Activated CD4-positive, alpha-beta memory T cell treated with anti-CD3 and anti-CD28 coated beads, Interleukin-2, amount 10 ng/mL, durations not matched to agents 7 days and 5 days (primary cell): Measurements from ENCODE around the gene WDR1. TPM values are rescaled to one million over a fixed set of nuclear protein-coding genes. Genes with fewer than 3 reads are reported as not detected.

Source experiments
- CTCF ChIA-PET: fragments of 350-600 bp; sonication (Branson Sonifier 250); formaldehyde crosslinking; loops from one replicate; lab custom pipeline; 2021; ENCODE audit warnings: antibody characterized with exemption, inconsistent platforms; lab: Charles Lee
- POLR2A ChIA-PET: fragments of 350-600 bp; sonication (Branson Sonifier 250); formaldehyde crosslinking; loops from one replicate; lab custom pipeline; 2021; ENCODE audit warnings: antibody characterized with exemption; lab: Charles Lee
- DNase-seq: peaks from one replicate; pipeline ENCODE4 v3.0.0-alpha.2; 2020
- H3K27ac Mint-ChIP-seq: one replicate; pipeline ENCODE4 v1.8.0; 2021; ENCODE audit warnings: mild to moderate bottlenecking, mixed read lengths
- H3K27me3 Mint-ChIP-seq: one replicate; pipeline ENCODE4 v1.8.0; 2021; ENCODE audit warnings: mixed read lengths
- H3K36me3 Mint-ChIP-seq: one replicate; pipeline ENCODE4 v1.8.0; 2021; ENCODE audit warnings: low read depth, mixed read lengths
- H3K4me1 Mint-ChIP-seq: one replicate; pipeline ENCODE4 v1.8.0; 2021; ENCODE audit warnings: mixed read lengths
- H3K4me3 Mint-ChIP-seq: one replicate; pipeline ENCODE4 v1.8.0; 2021; ENCODE audit warnings: mild to moderate bottlenecking, mixed read lengths
- H3K9me3 Mint-ChIP-seq: one replicate; pipeline ENCODE4 v1.8.0; 2021; ENCODE audit warnings: mixed read lengths
- total RNA-seq, 2 experiments: library from RNA; stranded (reverse); gene quantifications; one replicate each; pipeline ENCODE4 v1.2.3, GENCODE V29; 2021

The WDR1 gene
- total RNA-seq, 2 experiments from 2014 or later, result 463 to 465 TPM

DNA sequence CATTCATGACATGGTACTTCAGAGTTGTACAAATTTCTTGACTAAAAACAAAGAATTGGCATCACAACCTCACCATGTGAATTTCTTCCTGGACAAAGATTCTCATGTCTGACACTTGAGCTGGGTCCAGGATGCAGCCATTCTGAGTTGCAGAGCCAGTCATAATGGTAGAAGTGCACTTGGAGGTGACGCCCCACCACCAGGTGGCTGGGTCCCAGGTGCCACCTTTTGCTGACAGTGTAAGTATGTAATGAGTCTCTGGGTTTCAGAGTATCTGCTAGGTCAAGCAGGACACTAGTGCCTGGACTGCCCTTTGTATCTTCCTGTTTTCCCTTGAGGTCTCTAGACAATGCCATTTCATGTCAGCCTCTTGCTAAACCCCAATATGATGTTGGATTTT, 36.6 kb upstream of the WDR1 start:
- ChIA-PET POLR2A (interaction anchor here (2.3 kb wide), 1 partner anchor 36 kb away, joined by 7 read pairs; the partner anchor contains the start of gene WDR1), CTCF (no interaction called here)
- peaks cover 3% of the 10 kb centered on the region for H3K4me1 Mint-ChIP-seq
- H3K36me3 Mint-ChIP-seq, result no peaks in the 10 kb centered on the region
- no peaks in the 10 kb centered on the region for H3K9me3 Mint-ChIP-seq
- DNase-seq, result no peak
- no peak overlapping the region for H3K4me3 Mint-ChIP-seq
- no peak overlapping the region for H3K27ac Mint-ChIP-seq
- peaks cover 2% of the 10 kb centered on the region for H3K27me3 Mint-ChIP-seq

DNA sequence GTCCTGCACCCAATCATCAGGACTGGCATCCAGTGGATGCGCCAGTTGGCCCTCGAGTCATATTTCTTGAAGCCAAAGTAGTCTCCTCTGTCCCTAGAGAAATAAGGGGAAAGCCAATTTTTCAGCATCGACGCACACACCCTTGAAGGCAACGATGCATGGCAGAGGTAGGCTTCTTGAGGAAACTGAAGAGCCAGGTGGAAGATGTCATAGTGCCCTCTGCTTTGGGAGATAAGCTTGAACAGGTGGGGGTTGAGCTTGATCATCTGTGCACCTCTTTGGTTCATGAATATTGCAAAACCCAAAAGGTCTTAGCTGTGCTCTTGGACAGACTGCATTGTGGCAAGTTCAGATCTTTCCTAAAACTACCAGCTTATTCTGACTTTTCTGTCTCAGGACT, 34.6 kb upstream of the WDR1 start:
- Mint-ChIP-seq H3K4me1 (no peaks in the 10 kb centered on the region), H3K27ac (no peak overlapping the region), H3K27me3 (no peaks in the 10 kb centered on the region), H3K36me3 (no peaks in the 10 kb centered on the region), H3K4me3 (no peak overlapping the region), H3K9me3 (no peaks in the 10 kb centered on the region)
- DNase-seq, result no peak
- ChIA-PET CTCF (interaction anchor here (1.1 to 1.5 kb wide), 2 partner anchors 253 to 387 kb away, joined by 3 to 4 read pairs; no protein-coding TSS in a partner anchor), POLR2A (interaction anchor here (1.2 to 1.6 kb wide), 2 partner anchors 34 to 55 kb away, joined by 4 to 8 read pairs; partner anchors contain the start of gene WDR1)

DNA sequence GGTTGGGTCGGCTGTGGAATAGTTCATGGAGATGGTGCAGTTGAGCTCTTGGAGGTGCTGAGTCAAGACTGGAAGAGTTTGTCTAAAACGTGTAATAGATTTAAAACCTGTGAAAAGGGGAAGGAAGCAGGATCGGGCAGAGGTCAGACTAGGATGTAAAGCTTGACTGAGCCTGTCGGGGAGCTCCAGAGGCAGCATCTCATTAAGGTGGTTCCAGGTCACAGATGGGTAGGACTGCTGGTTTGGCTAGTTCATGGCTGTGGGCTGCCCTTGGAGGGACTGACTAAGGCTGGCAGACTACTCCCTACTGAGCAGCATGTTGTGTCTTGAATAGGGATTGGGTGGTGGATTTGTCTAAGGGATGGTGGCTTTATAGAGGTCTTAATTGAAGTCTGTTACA, 28.4 kb upstream of the WDR1 start:
- Mint-ChIP-seq H3K27ac (no peak overlapping the region), H3K36me3 (no peaks in the 10 kb centered on the region), H3K4me1 (no peaks in the 10 kb centered on the region), H3K27me3 (no peaks in the 10 kb centered on the region), H3K9me3 (no peaks in the 10 kb centered on the region), H3K4me3 (no peak overlapping the region)
- DNase-seq, result no peak
- POLR2A ChIA-PET, result interaction anchor here (1.9 kb wide), 1 partner anchor 27 kb away, joined by 7 read pairs; no protein-coding TSS in a partner anchor
- CTCF ChIA-PET, result interaction anchor here (0.9 to 1.6 kb wide), 3 partner anchors 12 to 21 kb away, joined by 3 read pairs; no protein-coding TSS in a partner anchor

DNA sequence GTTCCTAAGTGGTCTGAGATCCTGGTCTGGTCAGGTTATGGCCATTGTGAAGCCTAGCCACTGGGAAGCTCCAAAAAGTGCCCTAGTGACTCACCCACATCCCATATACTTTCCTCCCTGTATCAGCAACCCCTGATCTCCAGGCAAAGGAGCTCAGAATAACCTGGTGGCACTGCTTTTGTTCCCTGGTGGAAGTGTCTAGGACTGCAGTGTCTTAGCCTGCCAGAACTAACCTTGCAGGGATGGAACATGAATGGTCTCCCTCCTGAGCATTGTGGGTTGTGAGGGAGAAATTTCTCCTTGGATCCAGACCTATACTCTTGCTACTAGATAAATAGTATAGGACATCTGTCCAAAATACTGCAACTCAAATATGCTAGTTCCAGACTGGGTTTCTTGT, 27.9 kb upstream of the WDR1 start:
- CTCF ChIA-PET, result interaction anchor here (0.9 to 1.6 kb wide), 4 partner anchors 11 to 27 kb away, joined by 3 read pairs; partner anchors contain the start of gene WDR1
- no peaks in the 10 kb centered on the region for H3K4me1 Mint-ChIP-seq
- POLR2A ChIA-PET, result interaction anchor here (1.9 kb wide), 1 partner anchor 27 kb away, joined by 7 read pairs; no protein-coding TSS in a partner anchor
- H3K27me3 Mint-ChIP-seq, result no peaks in the 10 kb centered on the region
- no peak overlapping the region for H3K27ac Mint-ChIP-seq
- no peaks in the 10 kb centered on the region for H3K36me3 Mint-ChIP-seq
- H3K9me3 Mint-ChIP-seq, result no peaks in the 10 kb centered on the region
- H3K4me3 Mint-ChIP-seq, result no peak overlapping the region
- no peak for DNase-seq

DNA sequence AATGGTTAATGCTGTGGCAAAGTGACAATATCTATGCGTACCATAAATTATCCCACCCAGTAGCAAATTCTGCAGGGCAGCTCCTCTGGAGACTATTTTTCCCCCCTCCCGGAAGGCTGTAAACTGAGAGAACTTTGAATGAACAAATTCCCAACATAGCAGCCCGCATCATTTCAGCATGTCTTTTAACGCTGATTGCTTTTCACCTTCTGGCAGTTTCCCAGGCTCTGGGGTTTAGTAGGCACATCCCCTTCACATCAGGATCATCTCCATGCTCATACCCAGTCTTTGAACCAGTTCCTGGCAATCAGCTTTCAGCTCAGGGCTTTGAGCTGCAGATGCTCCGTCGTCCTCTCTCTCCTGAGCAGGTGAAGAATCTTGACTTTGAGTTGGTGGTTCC, 26.6 kb upstream of the WDR1 start:
- ChIA-PET CTCF (interaction anchor here (1.3 kb wide), 1 partner anchor 26 kb away, joined by 3 read pairs; the partner anchor contains the start of gene WDR1), POLR2A (interaction anchor here (1.9 kb wide), 1 partner anchor 25 kb away, joined by 7 read pairs; no protein-coding TSS in a partner anchor)
- Mint-ChIP-seq H3K4me3 (no peak overlapping the region), H3K9me3 (no peaks in the 10 kb centered on the region), H3K4me1 (no peaks in the 10 kb centered on the region), H3K27me3 (no peaks in the 10 kb centered on the region), H3K27ac (no peak overlapping the region), H3K36me3 (no peaks in the 10 kb centered on the region)
- DNase-seq, result no peak

DNA sequence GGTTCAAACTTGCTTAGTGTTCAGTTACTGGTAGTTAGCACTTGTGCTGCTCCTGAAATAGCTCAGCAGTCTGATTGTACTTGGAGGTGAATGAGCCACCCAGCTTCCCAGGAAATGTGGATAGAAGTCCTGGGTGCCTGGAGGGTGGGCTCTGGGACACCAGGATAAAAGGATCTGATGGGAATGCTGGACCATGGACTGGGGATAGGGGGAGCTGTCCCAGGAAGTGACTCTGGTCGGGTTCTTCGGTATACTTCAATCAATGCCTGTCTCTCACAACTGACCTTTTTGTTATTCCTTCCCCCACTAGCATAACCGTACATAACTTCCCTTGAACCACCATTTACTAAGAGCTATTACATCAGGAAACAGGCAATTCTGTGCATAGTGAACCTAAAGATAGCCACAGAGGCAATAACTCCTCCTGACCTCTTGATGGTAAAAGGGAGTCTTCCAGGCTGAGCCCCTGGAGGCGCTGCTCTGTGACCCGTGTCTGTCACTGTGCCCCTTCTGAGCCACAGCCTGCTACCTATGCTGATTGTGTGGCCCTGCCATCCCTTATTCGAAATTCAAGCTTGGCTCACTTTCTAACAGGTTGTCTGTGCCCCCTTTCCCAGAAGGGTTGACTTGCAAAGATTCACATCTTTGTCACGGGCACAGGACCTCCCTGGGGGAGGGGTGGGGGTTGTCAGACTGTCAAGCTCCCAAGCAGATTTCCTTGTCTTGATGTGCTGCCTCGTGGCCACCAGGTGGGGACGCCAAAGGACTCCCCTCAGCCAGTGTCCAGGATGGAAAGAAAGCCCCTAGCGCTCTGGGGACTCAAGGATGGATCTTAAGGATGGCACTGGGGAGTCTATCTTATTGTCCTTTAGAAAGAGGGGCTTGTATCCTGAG, 24.5 kb upstream of the WDR1 start:
- Mint-ChIP-seq H3K9me3 (no peaks in the 10 kb centered on the region), H3K36me3 (no peaks in the 10 kb centered on the region), H3K27me3 (no peaks in the 10 kb centered on the region), H3K27ac (no peak overlapping the region), H3K4me3 (no peak overlapping the region), H3K4me1 (no peaks in the 10 kb centered on the region)
- DNase-seq, result no peak
- CTCF ChIA-PET, result no interaction called here
- POLR2A ChIA-PET, result no interaction called here

GRCh38 chr4:10139518-10139917, 22.9 kb upstream of the WDR1 start:
- Mint-ChIP-seq H3K27ac (no peak overlapping the region), H3K9me3 (no peaks in the 10 kb centered on the region), H3K27me3 (no peaks in the 10 kb centered on the region), H3K4me3 (no peak overlapping the region), H3K36me3 (no peaks in the 10 kb centered on the region), H3K4me1 (no peaks in the 10 kb centered on the region)
- POLR2A ChIA-PET, result no interaction called here
- CTCF ChIA-PET, result no interaction called here
- no peak for DNase-seq

DNA sequence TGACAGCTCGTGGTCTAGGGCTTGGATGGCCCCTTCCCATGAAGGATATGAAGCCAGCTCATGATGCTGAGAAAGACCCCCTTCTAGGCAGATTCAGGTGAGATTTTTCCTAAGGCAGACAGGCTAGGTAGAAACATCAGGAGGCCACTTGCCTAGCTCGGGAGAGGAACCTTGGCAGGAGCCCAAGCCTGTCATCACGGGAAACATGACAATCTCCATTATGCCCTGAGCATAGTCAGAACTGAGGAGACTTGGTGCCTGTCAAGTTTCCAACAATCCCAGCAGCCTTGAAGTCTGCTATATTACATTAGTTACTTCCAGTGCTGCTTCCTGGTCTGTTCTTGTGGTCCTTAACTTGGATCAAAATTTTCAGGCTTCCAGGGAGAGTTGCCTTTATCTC, 18.7 kb upstream of the WDR1 start:
- H3K27ac Mint-ChIP-seq, result no peak overlapping the region
- no peaks in the 10 kb centered on the region for H3K27me3 Mint-ChIP-seq
- H3K4me3 Mint-ChIP-seq, result no peak overlapping the region
- ChIA-PET POLR2A (interaction anchor here (1.1 kb wide), 1 partner anchor 18 kb away, joined by 5 read pairs; no protein-coding TSS in a partner anchor), CTCF (no interaction called here)
- DNase-seq, result no peak
- no peaks in the 10 kb centered on the region for H3K9me3 Mint-ChIP-seq
- H3K36me3 Mint-ChIP-seq, result no peaks in the 10 kb centered on the region
- H3K4me1 Mint-ChIP-seq, result no peaks in the 10 kb centered on the region

- H3K4me1 Mint-ChIP-seq, result no peaks in the 10 kb centered on the region
Observed at GRCh38 chr4:10134141-10134540, 17.5 kb upstream of the WDR1 start.

GRCh38 chr4:10131202-10131601, 14.6 kb upstream of the WDR1 start:
- no peak overlapping the region for H3K4me3 Mint-ChIP-seq
- no peak overlapping the region for H3K27ac Mint-ChIP-seq
- ChIA-PET CTCF (interaction anchor here (0.8 kb wide), 1 partner anchor 380 kb away, joined by 3 read pairs; no protein-coding TSS in a partner anchor), POLR2A (no interaction called here)
- H3K9me3 Mint-ChIP-seq, result no peaks in the 10 kb centered on the region
- no peaks in the 10 kb centered on the region for H3K27me3 Mint-ChIP-seq
- H3K36me3 Mint-ChIP-seq, result no peaks in the 10 kb centered on the region
- no peaks in the 10 kb centered on the region for H3K4me1 Mint-ChIP-seq
- no peak for DNase-seq

More at GRCh38 chr4:10134141-10134540, 17.5 kb upstream of the WDR1 start:
- DNase-seq, result no peak
- Mint-ChIP-seq H3K27me3 (no peaks in the 10 kb centered on the region), H3K27ac (no peak overlapping the region), H3K9me3 (no peaks in the 10 kb centered on the region), H3K36me3 (no peaks in the 10 kb centered on the region), H3K4me3 (no peak overlapping the region)
- CTCF ChIA-PET, result no interaction called here
- POLR2A ChIA-PET, result no interaction called here

DNA sequence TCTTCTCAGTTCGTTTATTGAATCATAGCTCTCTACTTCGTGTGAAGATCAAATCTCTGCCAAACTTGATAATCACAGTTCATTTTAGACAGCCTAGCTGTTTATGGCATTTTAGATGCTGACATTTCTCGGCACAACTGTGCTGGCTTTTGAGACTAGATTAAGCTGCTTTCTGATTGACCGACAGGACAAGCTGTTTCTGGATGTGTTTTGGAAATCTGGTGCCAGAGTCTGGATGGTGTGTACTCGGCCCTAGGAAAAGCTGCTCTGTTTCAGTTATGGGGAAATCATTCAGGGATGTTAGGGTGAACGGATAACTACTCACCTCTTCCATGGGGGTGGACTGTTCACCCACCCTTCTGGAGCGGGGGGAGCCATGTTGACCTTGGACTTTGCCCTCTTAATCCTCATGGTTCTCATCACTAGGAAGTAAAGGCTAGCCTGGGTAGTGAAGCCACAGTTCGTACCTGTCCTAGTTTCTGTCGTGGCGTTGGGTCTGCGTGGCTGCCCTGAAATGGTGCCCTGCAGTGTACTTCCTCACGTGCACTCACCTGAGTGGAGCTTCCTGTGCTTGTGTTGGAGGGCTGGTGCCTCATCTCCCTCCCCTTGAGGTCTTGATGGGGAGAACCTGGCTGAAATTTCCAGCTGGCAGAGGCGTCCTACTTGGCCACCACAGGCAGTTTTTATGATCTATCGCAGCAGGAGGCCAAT, 13.7 kb upstream of the WDR1 start:
- CTCF ChIA-PET, result interaction anchor here (0.8 to 1.2 kb wide), 3 partner anchors 13 to 381 kb away, joined by 3 read pairs; no protein-coding TSS in a partner anchor

More for the DNA sequence above, 13.7 kb upstream of the WDR1 start:
- Mint-ChIP-seq H3K27ac (no peak overlapping the region), H3K4me1 (no peaks in the 10 kb centered on the region), H3K4me3 (no peak overlapping the region), H3K27me3 (no peaks in the 10 kb centered on the region), H3K9me3 (no peaks in the 10 kb centered on the region), H3K36me3 (no peaks in the 10 kb centered on the region)
- DNase-seq, result no peak
- POLR2A ChIA-PET, result interaction anchor here (1.2 to 1.9 kb wide), 2 partner anchors 13 to 25 kb away, joined by 3 to 5 read pairs; no protein-coding TSS in a partner anchor
